HG03460 (cell line): ENCODE results near the gene CBLN4.

Source experiments
- ATAC-seq: cut with Tn5 transposase; IDR thresholded peaks from one replicate; pipeline ENCODE4 v1.9.1; 2021; ENCODE audit not compliant: unreplicated experiment

Gene CBLN4

DNA sequence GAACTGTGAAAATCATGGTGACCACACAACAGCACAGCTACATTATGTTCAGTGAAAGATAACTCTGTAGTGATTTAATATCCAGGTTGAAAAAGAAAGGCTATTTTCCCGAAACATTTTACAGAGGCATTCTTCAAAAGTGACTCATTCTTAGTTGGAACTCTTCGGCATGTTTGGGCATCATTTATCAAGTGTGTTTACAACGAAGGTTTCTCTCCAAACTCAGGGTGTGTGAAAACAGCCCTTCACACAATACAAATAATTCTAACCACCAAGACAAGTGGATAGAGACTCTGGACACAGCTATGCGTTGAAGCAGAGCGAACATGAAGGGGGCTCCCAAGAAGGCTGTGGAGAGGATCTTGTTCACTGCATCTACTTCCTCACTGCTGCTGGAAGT lies 57.6 kb downstream of the CBLN4 start:
- ATAC-seq, result no peak
